K562 (cell line): Measurements from ENCODE around the gene PLA1A. TPM values are rescaled to one million over a fixed set of nuclear protein-coding genes. Genes with fewer than 3 reads are reported as not detected.

ENCODE experiments used
- ATAC-seq: fragments of 200-7000 bp; cut with Tn5 transposase; 3 replicates; pipeline ENCODE4 v1.9.1; 2020; ENCODE audit warnings: moderate library complexity
- BruUV-seq: library from RNA; stranded (reverse); fragments of 400-500 nt; replicated peaks from 2 replicates; lab custom pipeline; 2021; lab: Mats Ljungman, UMichigan
- CTCF ChIA-PET: fragments of 300-600 bp; formaldehyde crosslinking; extraction: SDS; loops from one replicate; lab custom pipeline; 2021; ENCODE audit warnings: low intra/inter-chr PET ratio; lab: Yijun Ruan, JAX
- POLR2A ChIA-PET: fragments of 300-600, 350-650 bp; sonication (Branson Sonifier 250); formaldehyde crosslinking; extraction: SDS; loops from one replicate; lab custom pipeline; 2021; ENCODE audit warnings: antibody characterized with exemption, inconsistent platforms; lab: Yijun Ruan, JAX
- DNase-seq, 4 experiments: peaks; one replicate each; pipeline versions ENCODE4 v3.0.0 to v3.0.0-alpha.2; 2011 to 2018; ENCODE audit warnings: low spot score in 3 of 4, mixed read lengths in 3 of 4; ENCODE audit errors: extremely low read depth in 1 of 4
- FAIRE-seq: peaks from 2 replicates; lab custom pipeline; 2011; peaks lifted over from hg19 to GRCh38; lab: Jason Lieb, UNC
- H2AFZ ChIP-seq: 2 replicates; pipeline ENCODE4 v1.6.0; 2011; ENCODE audit warnings: low read depth, low read length, control low read depth, inconsistent platforms
- H3K27ac ChIP-seq: fragments of 200-600 bp; 3 replicates; pipeline ENCODE4 v1.8.0; 2011; ENCODE audit warnings: low read depth, mild to moderate bottlenecking, control low read depth, inconsistent platforms, low read length, moderate library complexity, mixed read lengths; ENCODE audit errors: extremely low read depth
- H3K27me3 ChIP-seq, 2 experiments: fragments of 300-600 bp in 1 of 2; 2 replicates in 1 of 2; 3 replicates in 1 of 2; pipeline versions ENCODE4 v1.6.0 to v1.8.0; 2011; ENCODE audit warnings: inconsistent platforms in 2 of 2, low read length in 2 of 2, mild to moderate bottlenecking in 1 of 2, mixed read lengths in 1 of 2, moderate library complexity in 1 of 2; ENCODE audit not compliant: control insufficient read depth in 2 of 2, insufficient read depth in 2 of 2
- H3K36me3 ChIP-seq: fragments of 300-600 bp; 3 replicates; pipeline ENCODE4 v1.8.0; 2011; ENCODE audit warnings: mild to moderate bottlenecking, low read length, inconsistent platforms; ENCODE audit not compliant: control insufficient read depth, insufficient read depth
- H3K4me1 ChIP-seq, 2 experiments: fragments of 200-600 bp in 1 of 2; replicated peaks in 1 of 2; 2 replicates in 1 of 2; 3 replicates in 1 of 2; pipeline versions ENCODE4 v1.5.1 to v1.8.0; 2011; ENCODE audit warnings: inconsistent platforms in 2 of 2, low read length in 2 of 2, mild to moderate bottlenecking in 1 of 2, mixed read lengths in 1 of 2, moderate library complexity in 1 of 2; ENCODE audit not compliant: control insufficient read depth in 2 of 2, insufficient read depth in 2 of 2
- H3K4me2 ChIP-seq: 2 replicates; pipeline ENCODE4 v1.6.1; 2011; ENCODE audit warnings: low read length, control low read depth, inconsistent platforms, mixed read lengths; ENCODE audit not compliant: insufficient read depth
- H3K4me3 ChIP-seq: fragments of 200-600 bp; sonication (generic), shearing (Covaris generic); 2 replicates; pipeline ENCODE4 v1.5.1; 2016; ENCODE audit warnings: control low read depth, inconsistent platforms
- H3K79me2 ChIP-seq: fragments of 200-600 bp; 3 replicates; pipeline ENCODE4 v1.8.0; 2011; ENCODE audit warnings: low read length, inconsistent platforms; ENCODE audit not compliant: control insufficient read depth, insufficient read depth
- H3K9ac ChIP-seq, 2 experiments: 2 replicates each; pipeline versions ENCODE4 v1.6.0 to v1.6.1; 2011; ENCODE audit warnings: low read depth in 2 of 2, low read length in 2 of 2, control low read depth in 1 of 2, inconsistent platforms in 1 of 2, mild to moderate bottlenecking in 1 of 2, mixed read lengths in 1 of 2; ENCODE audit not compliant: insufficient read depth in 1 of 2
- H3K9me1 ChIP-seq: one replicate; pipeline ENCODE4 v1.6.0; 2011; ENCODE audit warnings: inconsistent platforms, mild to moderate bottlenecking, low read length, moderate library complexity; ENCODE audit not compliant: control insufficient read depth, insufficient read depth
- H3K9me3 ChIP-seq: replicated peaks from 2 replicates; pipeline ENCODE4 v1.5.1; 2011; ENCODE audit warnings: low read depth, low read length, inconsistent platforms; ENCODE audit not compliant: control insufficient read depth, insufficient read depth
- H4K20me1 ChIP-seq: replicated peaks from 2 replicates; pipeline ENCODE4 v1.6.1; 2011; ENCODE audit warnings: low read length, inconsistent platforms, mixed read lengths; ENCODE audit not compliant: control insufficient read depth, insufficient read depth
- BACH1 ChIP-seq: fragments of 200-800 bp; sonication (Bioruptor generic); IDR thresholded peaks from 2 replicates; pipeline ENCODE4 v1.6.1; 2016; ENCODE audit warnings: missing genetic modification characterization, missing compliant biosample characterization
- CXXC5 ChIP-seq: fragments of 250-450 bp; sonication (Bioruptor Pico); IDR thresholded peaks from 2 replicates; pipeline ENCODE4 v1.8.0; 2022; ENCODE audit warnings: inconsistent platforms, mild to moderate bottlenecking, moderate library complexity
- DMBX1 ChIP-seq: fragments of 250-450 bp; sonication (Bioruptor Pico); IDR thresholded peaks from 2 replicates; pipeline ENCODE4 v1.8.0; 2022; ENCODE audit warnings: inconsistent platforms, mild to moderate bottlenecking, moderate library complexity, borderline replicate concordance
- ETV6 ChIP-seq, 3 experiments: fragments of 150-350 bp in 1 of 3; sonication (generic) in 1 of 3; formaldehyde crosslinking in 1 of 3; IDR thresholded peaks; 2 replicates each; pipeline versions ENCODE4 v1.6.1 to v1.8.0; 2014 to 2022; ENCODE audit warnings: borderline replicate concordance in 2 of 3, low read depth in 2 of 3, antibody characterized with exemption in 1 of 3, low read length in 1 of 3, mild to moderate bottlenecking in 1 of 3, missing genetic modification reagents in 1 of 3
- FOXJ2 ChIP-seq: fragments of 200-800 bp; sonication (Bioruptor generic); IDR thresholded peaks from 2 replicates; pipeline ENCODE4 v1.6.1; 2016; ENCODE audit warnings: missing genetic modification characterization, missing compliant biosample characterization
- HSF4 ChIP-seq: fragments of 250-450 bp; sonication (Bioruptor Pico); IDR thresholded peaks from 2 replicates; pipeline ENCODE4 v2.1.2; 2022; ENCODE audit warnings: mild to moderate bottlenecking, moderate library complexity, borderline replicate concordance
- MYC ChIP-seq, 2 experiments: fragments of 250-450 bp in 1 of 2; sonication (Bioruptor Pico) in 1 of 2; IDR thresholded peaks; 2 replicates each; pipeline versions ENCODE4 v1.5.1 to v1.6.1; 2012 to 2021; ENCODE audit warnings: low read depth in 2 of 2, borderline replicate concordance in 1 of 2, improper control_type of control experiment in 1 of 2, low read length in 1 of 2, mild to moderate bottlenecking in 1 of 2, moderate library complexity in 1 of 2
- RCOR1 ChIP-seq, 2 experiments: IDR thresholded peaks; 2 replicates each; pipeline ENCODE4 v1.6.1; 2012; ENCODE audit warnings: low read depth in 2 of 2, low read length in 2 of 2, borderline replicate concordance in 1 of 2, improper control_type of control experiment in 1 of 2
- SIX5 ChIP-seq, 2 experiments: IDR thresholded peaks; 2 replicates each; pipeline ENCODE4 v1.6.1; 2011; ENCODE audit warnings: low read length in 2 of 2, borderline replicate concordance in 1 of 2, low read depth in 1 of 2, mild to moderate bottlenecking in 1 of 2, moderate library complexity in 1 of 2; ENCODE audit not compliant: insufficient read depth in 1 of 2
- ZEB2 ChIP-seq: fragments of 450-650 bp; IDR thresholded peaks from 2 replicates; pipeline ENCODE4 v1.6.1; 2016
- WGBS: fragments of 100-300 bp; shearing (Covaris generic); methylation state at CpG from one replicate; pipeline ENCODE4 v1.1.6; 2016; ENCODE audit warnings: low coverage, mixed read lengths; ENCODE audit not compliant: insufficient coverage; ENCODE audit errors: missing lambda C conversion rate; 5-methylcytosine and 5-hydroxymethylcytosine counted together
- in situ Hi-C: fragments of 300-500 bp; cut with MboI; formaldehyde crosslinking; loops from 4 replicates; pipeline ENCODE4 v1.15.0; 2018; ENCODE audit warnings: inconsistent platforms, mixed read lengths
- intact Hi-C: fragments of 100-400 bp; cut with micrococcal nuclease; formaldehyde crosslinking; loops from 2 replicates; pipeline ENCODE4 v1.14.2; 2022
- polyA plus RNA-seq, 8 experiments: library from polyadenylated mRNA; depleted of rRNA in 4 of 8; stranded (reverse) in 5 of 8; unstranded in 3 of 8; fragments of >200 nt; fragmentation: Nextera tagmentation in 2 of 8; fragmentation: Illumina TruSeq in 1 of 8; extraction: Ambion mirVana in 2 of 8; extraction: Trizol in 1 of 8; gene quantifications; 2 replicates each; pipeline versions ENCODE4 v1.2.1 to v1.2.3, GENCODE V29; 2011 to 2014; ENCODE audit warnings: inconsistent platforms in 1 of 8, missing spikeins in 1 of 8
- total RNA-seq, 7 experiments: library from RNA; depleted of rRNA in 6 of 7; stranded (reverse); fragments of >200 nt in 6 of 7; fragmentation: Illumina TruSeq in 2 of 7; extraction: Trizol in 2 of 7; gene quantifications; 2 replicates each; pipeline versions ENCODE4 v1.2.1 to v1.2.3, GENCODE V29; 2011 to 2021; ENCODE audit warnings: low replicate concordance in 1 of 7
- TF ChIP-seq, protein P1 (sequence below): fragments of 250-450 bp; sonication (Bioruptor Pico); IDR thresholded peaks from 2 replicates; pipeline ENCODE4 v1.4.0; 2020
- TF ChIP-seq, protein P2 (sequence below), 2 experiments: fragments of 450-650 bp; IDR thresholded peaks; 2 replicates each; pipeline ENCODE4 v1.6.1; 2018; ENCODE audit warnings: mild to moderate bottlenecking in 2 of 2, low read depth in 1 of 2; ENCODE audit not compliant: partially characterized antibody in 2 of 2

The PLA1A gene
- total and polyA plus RNA-seq, 9 of the 15 experiments (the other 6 are each of a cell fraction or from before 2014, with no cell fraction given) = not detected

DNA sequence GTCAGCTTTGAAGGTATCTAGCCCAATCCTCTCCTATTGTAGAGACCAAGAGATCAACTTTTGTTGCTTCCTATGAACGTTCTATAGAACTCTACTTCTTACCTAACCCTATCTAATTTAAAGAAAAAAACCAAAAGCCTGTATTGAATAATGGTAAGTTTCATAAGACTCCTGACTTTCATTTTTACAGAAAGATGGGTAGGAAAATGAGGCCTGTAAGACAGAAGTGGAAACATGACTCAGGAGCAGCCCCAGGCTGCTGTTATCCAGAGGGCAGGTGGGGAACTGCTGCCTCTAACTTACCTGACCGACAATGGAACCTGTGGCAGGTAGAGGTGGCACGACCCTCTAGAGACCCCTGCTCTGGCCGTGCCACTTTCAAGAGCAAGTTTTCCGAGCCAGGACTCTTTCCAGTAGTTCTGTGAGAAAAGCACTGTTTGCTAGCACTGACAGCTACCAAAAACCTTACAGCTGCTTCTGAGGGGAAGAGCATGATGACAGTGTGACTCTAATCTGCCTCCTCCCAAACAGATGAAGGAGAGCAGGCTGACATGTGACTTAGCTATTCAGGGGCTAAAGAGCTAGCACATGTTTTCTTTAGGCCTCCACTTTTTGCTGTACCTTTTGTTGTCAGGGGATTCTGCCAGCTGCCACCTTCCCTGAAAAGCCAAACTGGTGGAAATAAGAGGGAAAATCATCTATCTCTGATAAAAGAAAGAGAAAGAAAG is 45.2 kb downstream of the PLA1A start:
- H4K20me1 ChIP-seq = no peaks in the 10 kb centered on the region
- no peaks in the 10 kb centered on the region for H3K79me2 ChIP-seq
- H2AFZ ChIP-seq = peak overlapping the region; percentile 51
- CTCF ChIA-PET = no interaction called here
- WGBS = 13% methylated on average over 5 of the region's 5 CpGs
- H3K4me1 ChIP-seq = peaks cover 8 to 32% of the 10 kb centered on the region in 2 experiments
- DNase-seq (peak in 1 of 4 experiments; percentile 34), ATAC-seq (peak; percentile 59), FAIRE-seq (no peak)
- intact Hi-C loops = no loop called here
- H3K4me3 ChIP-seq = no peak overlapping the region
- H3K27ac ChIP-seq = no peak overlapping the region
- H3K4me2 ChIP-seq = no peak overlapping the region
- no peaks in the 10 kb centered on the region for H3K27me3 ChIP-seq
- no TSS peak for BruUV-seq
- POLR2A ChIA-PET = no interaction called here
- no peaks in the 10 kb centered on the region for H3K9me3 ChIP-seq
- no peaks in the 10 kb centered on the region for H3K9me1 ChIP-seq
- H3K36me3 ChIP-seq = no peaks in the 10 kb centered on the region
- in situ Hi-C loops = no loop called here
- no peak overlapping the region for H3K9ac ChIP-seq
- TF ChIP-seq BACH1 (0 out of 2 replicates have a peak, but pooled peaks have one; percentile 24), CXXC5 (CRISPR knock-in tag) (0 out of 2 replicates have a peak, but pooled peaks have one; percentile 37), MYC (IDR thresholded peaks at IDR 0.05; ENCODE audit: low read depth, low read length) (peak; percentile 24; the same call in 1 of the 2 replicates), MYC (CRISPR knock-in tag; IDR thresholded peaks at IDR 0.05; ENCODE audit: borderline replicate concordance, low read depth) (no peak), DMBX1 (peak; percentile 56; the same call in 1 of the 2 replicates), FOXJ2 (tag) (0 out of 2 replicates have a peak, but pooled peaks have one; percentile 25), HSF4 (CRISPR knock-in tag) (no peak), ZEB2 (peak; percentile 40; the same call in 1 of the 2 replicates), RCOR1 (IDR thresholded peaks at IDR 0.05; ENCODE audit: borderline replicate concordance in 1 of 2, low read depth in 2 of 2, low read length in 2 of 2) (peak in 1 of 2 experiments; percentile 61; a peak in 1 of 4 replicates), SIX5 (IDR thresholded peaks at IDR 0.05; ENCODE audit: borderline replicate concordance in 1 of 2, insufficient read depth in 1 of 2, low read depth in 1 of 2, low read length in 2 of 2) (no peak), ETV6 (IDR thresholded peaks at IDR 0.05; ENCODE audit: borderline replicate concordance in 1 of 2, low read depth in 2 of 2, low read length in 1 of 2) (no peak), ETV6 (CRISPR knock-in tag; IDR thresholded peaks at IDR 0.05; ENCODE audit: borderline replicate concordance) (no peak)
- TF ChIP-seq, protein P1, sequence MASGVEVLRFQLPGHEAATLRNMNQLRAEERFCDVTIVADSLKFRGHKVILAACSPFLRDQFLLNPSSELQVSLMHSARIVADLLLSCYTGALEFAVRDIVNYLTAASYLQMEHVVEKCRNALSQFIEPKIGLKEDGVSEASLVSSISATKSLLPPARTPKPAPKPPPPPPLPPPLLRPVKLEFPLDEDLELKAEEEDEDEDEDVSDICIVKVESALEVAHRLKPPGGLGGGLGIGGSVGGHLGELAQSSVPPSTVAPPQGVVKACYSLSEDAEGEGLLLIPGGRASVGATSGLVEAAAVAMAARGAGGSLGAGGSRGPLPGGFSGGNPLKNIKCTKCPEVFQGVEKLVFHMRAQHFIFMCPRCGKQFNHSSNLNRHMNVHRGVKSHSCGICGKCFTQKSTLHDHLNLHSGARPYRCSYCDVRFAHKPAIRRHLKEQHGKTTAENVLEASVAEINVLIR (CRISPR knock-in tag) = no peak
- TF ChIP-seq, protein P2, sequence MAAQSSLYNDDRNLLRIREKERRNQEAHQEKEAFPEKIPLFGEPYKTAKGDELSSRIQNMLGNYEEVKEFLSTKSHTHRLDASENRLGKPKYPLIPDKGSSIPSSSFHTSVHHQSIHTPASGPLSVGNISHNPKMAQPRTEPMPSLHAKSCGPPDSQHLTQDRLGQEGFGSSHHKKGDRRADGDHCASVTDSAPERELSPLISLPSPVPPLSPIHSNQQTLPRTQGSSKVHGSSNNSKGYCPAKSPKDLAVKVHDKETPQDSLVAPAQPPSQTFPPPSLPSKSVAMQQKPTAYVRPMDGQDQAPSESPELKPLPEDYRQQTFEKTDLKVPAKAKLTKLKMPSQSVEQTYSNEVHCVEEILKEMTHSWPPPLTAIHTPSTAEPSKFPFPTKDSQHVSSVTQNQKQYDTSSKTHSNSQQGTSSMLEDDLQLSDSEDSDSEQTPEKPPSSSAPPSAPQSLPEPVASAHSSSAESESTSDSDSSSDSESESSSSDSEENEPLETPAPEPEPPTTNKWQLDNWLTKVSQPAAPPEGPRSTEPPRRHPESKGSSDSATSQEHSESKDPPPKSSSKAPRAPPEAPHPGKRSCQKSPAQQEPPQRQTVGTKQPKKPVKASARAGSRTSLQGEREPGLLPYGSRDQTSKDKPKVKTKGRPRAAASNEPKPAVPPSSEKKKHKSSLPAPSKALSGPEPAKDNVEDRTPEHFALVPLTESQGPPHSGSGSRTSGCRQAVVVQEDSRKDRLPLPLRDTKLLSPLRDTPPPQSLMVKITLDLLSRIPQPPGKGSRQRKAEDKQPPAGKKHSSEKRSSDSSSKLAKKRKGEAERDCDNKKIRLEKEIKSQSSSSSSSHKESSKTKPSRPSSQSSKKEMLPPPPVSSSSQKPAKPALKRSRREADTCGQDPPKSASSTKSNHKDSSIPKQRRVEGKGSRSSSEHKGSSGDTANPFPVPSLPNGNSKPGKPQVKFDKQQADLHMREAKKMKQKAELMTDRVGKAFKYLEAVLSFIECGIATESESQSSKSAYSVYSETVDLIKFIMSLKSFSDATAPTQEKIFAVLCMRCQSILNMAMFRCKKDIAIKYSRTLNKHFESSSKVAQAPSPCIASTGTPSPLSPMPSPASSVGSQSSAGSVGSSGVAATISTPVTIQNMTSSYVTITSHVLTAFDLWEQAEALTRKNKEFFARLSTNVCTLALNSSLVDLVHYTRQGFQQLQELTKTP (IDR thresholded peaks at IDR 0.05; ENCODE audit: low read depth in 1 of 2, partially characterized antibody in 2 of 2) = no peak
